H9 (cell line): ENCODE data around the gene GPR183. TPM values are rescaled to one million over a fixed set of nuclear protein-coding genes. Genes with fewer than 3 reads are reported as not detected.

Source experiments
- DNase-seq: peaks from one replicate; pipeline ENCODE4 v3.0.0-alpha.2; 2017
- H2AFZ ChIP-seq: one replicate; pipeline ENCODE4 v1.6.1; 2013; ENCODE audit warnings: mild to moderate bottlenecking, low read length, control low read depth, moderate library complexity
- H2AK5ac ChIP-seq: 2 replicates; pipeline ENCODE4 v1.6.1; 2013; ENCODE audit warnings: low read length, control low read depth, mixed read lengths; ENCODE audit not compliant: insufficient read length
- H2BK120ac ChIP-seq: one replicate; pipeline ENCODE4 v1.6.1; 2013; ENCODE audit warnings: low read depth, mild to moderate bottlenecking, low read length, control low read depth, inconsistent platforms; ENCODE audit not compliant: poor library complexity, severe bottlenecking
- H2BK12ac ChIP-seq: 2 replicates; pipeline ENCODE4 v1.6.1; 2013; ENCODE audit warnings: low read length, control low read depth, mixed read lengths, low read depth; ENCODE audit not compliant: insufficient read length
- H2BK15ac ChIP-seq: 2 replicates; pipeline ENCODE4 v1.6.1; 2013; ENCODE audit warnings: low read depth, low read length, control low read depth
- H2BK20ac ChIP-seq: one replicate; pipeline ENCODE4 v1.6.1; 2013; ENCODE audit warnings: low read depth, mild to moderate bottlenecking, low read length, control low read depth, inconsistent platforms; ENCODE audit not compliant: poor library complexity, severe bottlenecking
- H2BK5ac ChIP-seq: 2 replicates; pipeline ENCODE4 v1.6.1; 2013; ENCODE audit warnings: low read length, control low read depth, mixed read lengths; ENCODE audit not compliant: insufficient read length
- H3K14ac ChIP-seq: 2 replicates; pipeline ENCODE4 v1.6.1; 2013; ENCODE audit warnings: low read length, control low read depth; ENCODE audit not compliant: insufficient read depth
- H3K18ac ChIP-seq: 2 replicates; pipeline ENCODE4 v1.6.1; 2013; ENCODE audit warnings: low read depth, mild to moderate bottlenecking, mixed read lengths, low read length, control low read depth; ENCODE audit not compliant: insufficient read length
- H3K23ac ChIP-seq: 2 replicates; pipeline ENCODE4 v1.6.1; 2013; ENCODE audit warnings: low read length, control low read depth, mixed read lengths, low read depth; ENCODE audit not compliant: insufficient read length
- H3K23me2 ChIP-seq: 2 replicates; pipeline ENCODE4 v1.6.1; 2013; ENCODE audit warnings: low read depth, mild to moderate bottlenecking, mixed read lengths, low read length, control low read depth; ENCODE audit not compliant: insufficient read length, poor library complexity, severe bottlenecking
- H3K27ac ChIP-seq: 2 replicates; pipeline ENCODE4 v1.5.1; 2013; ENCODE audit warnings: low read length, control low read depth, mixed read lengths, low read depth; ENCODE audit not compliant: insufficient read length
- H3K27me3 ChIP-seq: 2 replicates; pipeline ENCODE4 v1.6.1; 2013; ENCODE audit warnings: low read length, control low read depth, inconsistent platforms; ENCODE audit not compliant: insufficient read depth
- H3K4ac ChIP-seq: 2 replicates; pipeline ENCODE4 v1.6.1; 2013; ENCODE audit warnings: low read depth, mild to moderate bottlenecking, control low read depth, inconsistent platforms, low read length, moderate library complexity
- H3K4me1 ChIP-seq: 2 replicates; pipeline ENCODE4 v1.6.1; 2013; ENCODE audit warnings: low read length, control low read depth, inconsistent platforms; ENCODE audit not compliant: insufficient read depth
- H3K4me2 ChIP-seq: 2 replicates; pipeline ENCODE4 v1.6.1; 2013; ENCODE audit warnings: low read length, control low read depth, mixed read lengths; ENCODE audit not compliant: insufficient read length, insufficient read depth
- H3K56ac ChIP-seq: 2 replicates; pipeline ENCODE4 v1.6.1; 2013; ENCODE audit warnings: low read depth, mild to moderate bottlenecking, mixed read lengths, low read length, control low read depth; ENCODE audit not compliant: insufficient read length
- H3K79me1 ChIP-seq: 2 replicates; pipeline ENCODE4 v1.6.1; 2013; ENCODE audit warnings: low read depth, mild to moderate bottlenecking, moderate library complexity, low read length, control low read depth, inconsistent platforms; ENCODE audit not compliant: insufficient read depth, poor library complexity, severe bottlenecking
- H3K79me2 ChIP-seq: 2 replicates; pipeline ENCODE4 v1.6.1; 2013; ENCODE audit warnings: low read length, control low read depth, inconsistent platforms; ENCODE audit not compliant: insufficient read depth
- H3K9ac ChIP-seq: 2 replicates; pipeline ENCODE4 v1.6.1; 2013; ENCODE audit warnings: low read length, control low read depth, mixed read lengths; ENCODE audit not compliant: insufficient read length; ENCODE audit errors: extremely low read depth
- H3K9me3 ChIP-seq: one replicate; pipeline ENCODE4 v1.6.1; 2013; ENCODE audit warnings: low read depth, low read length, inconsistent platforms; ENCODE audit not compliant: control insufficient read depth
- H3T11ph ChIP-seq: one replicate; pipeline ENCODE4 v1.6.1; 2013; ENCODE audit warnings: mild to moderate bottlenecking, low read length, control low read depth, inconsistent platforms
- H4K20me1 ChIP-seq: one replicate; pipeline ENCODE4 v1.6.1; 2013; ENCODE audit not compliant: control insufficient read depth, insufficient read length, insufficient read depth
- H4K5ac ChIP-seq: 2 replicates; pipeline ENCODE4 v1.6.1; 2013; ENCODE audit warnings: low read depth, mild to moderate bottlenecking, mixed read lengths, low read length, control low read depth; ENCODE audit not compliant: insufficient read length
- H4K8ac ChIP-seq: replicated peaks from 2 replicates; pipeline ENCODE4 v1.6.1; 2013; ENCODE audit warnings: low read length, control low read depth, mixed read lengths, low read depth; ENCODE audit not compliant: insufficient read length
- H4K91ac ChIP-seq: 2 replicates; pipeline ENCODE4 v1.6.1; 2013; ENCODE audit warnings: low read depth, mild to moderate bottlenecking, moderate library complexity, mixed read lengths, low read length, control low read depth; ENCODE audit not compliant: insufficient read length
- H3K27ac Mint-ChIP-seq, 3 experiments: 2 replicates in 2 of 3; 3 replicates in 1 of 3; pipeline ENCODE4 v1.8.0; 2020 to 2021; ENCODE audit warnings: mixed read lengths in 3 of 3, mild to moderate bottlenecking in 1 of 3, moderate library complexity in 1 of 3
- H3K27me3 Mint-ChIP-seq: 2 replicates; pipeline ENCODE4 v1.8.0; 2021; ENCODE audit warnings: low read depth, mild to moderate bottlenecking, moderate library complexity, mixed read lengths
- H3K36me3 Mint-ChIP-seq, 3 experiments: 2 replicates in 2 of 3; 3 replicates in 1 of 3; pipeline ENCODE4 v1.8.0; 2020 to 2021; ENCODE audit warnings: low read depth in 3 of 3, mixed read lengths in 3 of 3; ENCODE audit not compliant: insufficient read depth in 1 of 3
- H3K4me1 Mint-ChIP-seq, 2 experiments: 2 replicates each; pipeline ENCODE4 v1.8.0; 2020; ENCODE audit warnings: mixed read lengths in 2 of 2
- H3K4me3 Mint-ChIP-seq, 2 experiments: 2 replicates in 1 of 2; 3 replicates in 1 of 2; pipeline ENCODE4 v1.8.0; 2020 to 2021; ENCODE audit warnings: mild to moderate bottlenecking in 2 of 2, mixed read lengths in 2 of 2, moderate library complexity in 1 of 2
- H3K9me3 Mint-ChIP-seq, 2 experiments: 2 replicates in 1 of 2; 3 replicates in 1 of 2; pipeline ENCODE4 v1.8.0; 2020; ENCODE audit warnings: mild to moderate bottlenecking in 2 of 2, mixed read lengths in 2 of 2, moderate library complexity in 1 of 2
- CTCF ChIP-seq: fragments of 200-600 bp; sonication (generic); conservative IDR thresholded peaks from 3 replicates; pipeline ENCODE4 v1.8.0; 2021; ENCODE audit warnings: antibody characterized with exemption, mild to moderate bottlenecking
- WGBS: extraction: QIAGEN DNeasy Blood & Tissue Kit; methylation state at CpG from one replicate; pipeline ENCODE4 v1.1.7; 2013; ENCODE audit warnings: missing lambda C conversion rate, low lambda C conversion rate, mixed read lengths; ENCODE audit not compliant: insufficient read length; ENCODE audit errors: extremely low coverage; 5-methylcytosine and 5-hydroxymethylcytosine counted together
- total RNA-seq: library from RNA; stranded (reverse); gene quantifications from 2 replicates; pipeline ENCODE4 v1.2.1, GENCODE V29; 2021

Gene GPR183
- total RNA-seq, 1 experiment from 2014 or later: not detected

GRCh38 chr13:99334221-99334620 lies 27.0 kb upstream of the GPR183 start:
- no peak for TF ChIP-seq CTCF
- H3K14ac ChIP-seq: no peak overlapping the region
- no peak overlapping the region for H4K8ac ChIP-seq
- DNase-seq: no peak
- no peaks in the 10 kb centered on the region for H3K79me1 ChIP-seq
- H3K79me2 ChIP-seq: no peaks in the 10 kb centered on the region
- Mint-ChIP-seq H3K4me1 (peaks cover 7 to 10% of the 10 kb centered on the region in 2 experiments), H3K4me3 (no peak overlapping the region), H3K27me3 (no peaks in the 10 kb centered on the region), H3K9me3 (no peaks in the 10 kb centered on the region), H3K27ac (no peak overlapping the region), H3K36me3 (peaks cover under 1 to 4% (median 3%) of the 10 kb centered on the region in 3 experiments; a peak in 4 of 7 replicates)
- H4K5ac ChIP-seq: no peak overlapping the region
- H2BK15ac ChIP-seq: no peak overlapping the region
- H3K27me3 ChIP-seq: no peaks in the 10 kb centered on the region
- H3K27ac ChIP-seq: no peak overlapping the region
- H2AFZ ChIP-seq: no peak overlapping the region
- no peak overlapping the region for H2BK20ac ChIP-seq
- no peak overlapping the region for H2BK120ac ChIP-seq
- no peak overlapping the region for H3K56ac ChIP-seq
- H4K20me1 ChIP-seq: no peaks in the 10 kb centered on the region
- H3K4ac ChIP-seq: no peak overlapping the region
- no peak overlapping the region for H3K4me2 ChIP-seq
- no peak overlapping the region for H2BK5ac ChIP-seq
- no peak overlapping the region for H3K9ac ChIP-seq
- H2AK5ac ChIP-seq: no peak overlapping the region
- no peak overlapping the region for H3K18ac ChIP-seq
- WGBS: no CpG with 5 or more reads among the region's 3 CpGs
- no peaks in the 10 kb centered on the region for H3K9me3 ChIP-seq
- no peak overlapping the region for H3T11ph ChIP-seq
- H3K23ac ChIP-seq: no peak overlapping the region
- H2BK12ac ChIP-seq: no peak overlapping the region
- no peaks in the 10 kb centered on the region for H3K23me2 ChIP-seq
- H3K4me1 ChIP-seq: peaks cover 2% of the 10 kb centered on the region; the same call in 1 of the 2 replicates
- H4K91ac ChIP-seq: no peak overlapping the region
